Transverse colon (tissue), 4 donors: ENCODE data around the gene LYPD6B.

ENCODE experiments used
- POLR2A ChIP-seq: fragments of 450-650 bp; IDR thresholded peaks from one replicate; pipeline ENCODE4 v1.6.1; 2016; ENCODE audit warnings: antibody characterized with exemption, mild to moderate bottlenecking, moderate library complexity
- POLR2AphosphoS5 ChIP-seq, 3 donors: sonication (generic); formaldehyde crosslinking; IDR thresholded peaks; one replicate each; pipeline ENCODE4 v1.6.1; 2016; ENCODE audit warnings: antibody characterized with exemption in 3 of 3
- TF ChIP-seq, protein P1 (sequence below), 5 experiments: fragments of 200-600 bp in 3 of 5; fragments of 450-650 bp in 2 of 5; sonication (generic) in 3 of 5; IDR thresholded peaks; 1 replicate in 2 of 5; 2 replicates in 3 of 5; pipeline ENCODE4 v1.5.1; 2016 to 2017; ENCODE audit warnings: antibody characterized with exemption in 5 of 5, inconsistent platforms in 3 of 5, mild to moderate bottlenecking in 2 of 5, moderate library complexity in 1 of 5

DNA sequence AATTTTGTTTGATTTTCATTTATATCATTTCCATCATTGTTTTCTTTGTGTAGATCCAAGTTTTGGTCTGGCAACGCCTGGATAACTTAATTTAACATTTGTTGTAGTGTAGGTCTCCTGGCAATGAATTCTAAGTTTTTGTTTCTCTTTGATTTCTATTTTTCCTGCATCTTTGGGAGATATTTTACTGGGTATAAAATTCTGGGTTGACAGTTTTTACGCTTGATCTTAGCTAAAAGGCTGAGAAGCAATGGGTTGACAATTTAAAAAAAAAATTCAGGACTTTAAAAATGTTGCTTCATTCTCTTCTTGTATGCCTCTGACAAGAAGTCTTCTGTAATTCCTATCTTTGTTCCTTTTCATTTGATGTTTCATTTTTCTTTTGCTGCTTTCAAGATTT lies 8.6 kb downstream of the LYPD6B start:
- TF ChIP-seq, protein P1, sequence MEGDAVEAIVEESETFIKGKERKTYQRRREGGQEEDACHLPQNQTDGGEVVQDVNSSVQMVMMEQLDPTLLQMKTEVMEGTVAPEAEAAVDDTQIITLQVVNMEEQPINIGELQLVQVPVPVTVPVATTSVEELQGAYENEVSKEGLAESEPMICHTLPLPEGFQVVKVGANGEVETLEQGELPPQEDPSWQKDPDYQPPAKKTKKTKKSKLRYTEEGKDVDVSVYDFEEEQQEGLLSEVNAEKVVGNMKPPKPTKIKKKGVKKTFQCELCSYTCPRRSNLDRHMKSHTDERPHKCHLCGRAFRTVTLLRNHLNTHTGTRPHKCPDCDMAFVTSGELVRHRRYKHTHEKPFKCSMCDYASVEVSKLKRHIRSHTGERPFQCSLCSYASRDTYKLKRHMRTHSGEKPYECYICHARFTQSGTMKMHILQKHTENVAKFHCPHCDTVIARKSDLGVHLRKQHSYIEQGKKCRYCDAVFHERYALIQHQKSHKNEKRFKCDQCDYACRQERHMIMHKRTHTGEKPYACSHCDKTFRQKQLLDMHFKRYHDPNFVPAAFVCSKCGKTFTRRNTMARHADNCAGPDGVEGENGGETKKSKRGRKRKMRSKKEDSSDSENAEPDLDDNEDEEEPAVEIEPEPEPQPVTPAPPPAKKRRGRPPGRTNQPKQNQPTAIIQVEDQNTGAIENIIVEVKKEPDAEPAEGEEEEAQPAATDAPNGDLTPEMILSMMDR (IDR thresholded peaks at IDR 0.05): no peak
- TF ChIP-seq POLR2AphosphoS5 (IDR thresholded peaks at IDR 0.05) (no peak), POLR2A (no peak)
